NCI-H526 (cell line): ENCODE measurements around the gene TMEM187.

Source experiments
- DNase-seq, 2 experiments: peaks; one replicate each; lab custom pipeline; 2025; lab: John Stamatoyannopoulos, UW

Gene TMEM187

GRCh38 chrX:154019633-154020528, 47.3 kb downstream of the TMEM187 start, which contains the start of gene IRAK1:
TSS of gene IRAK1 (minus strand) at chrX:154019902. CDS start at chrX:154019812, 90 bp downstream.
- peak in 1 of 2 experiments; percentile 68 for DNase-seq

DNA sequence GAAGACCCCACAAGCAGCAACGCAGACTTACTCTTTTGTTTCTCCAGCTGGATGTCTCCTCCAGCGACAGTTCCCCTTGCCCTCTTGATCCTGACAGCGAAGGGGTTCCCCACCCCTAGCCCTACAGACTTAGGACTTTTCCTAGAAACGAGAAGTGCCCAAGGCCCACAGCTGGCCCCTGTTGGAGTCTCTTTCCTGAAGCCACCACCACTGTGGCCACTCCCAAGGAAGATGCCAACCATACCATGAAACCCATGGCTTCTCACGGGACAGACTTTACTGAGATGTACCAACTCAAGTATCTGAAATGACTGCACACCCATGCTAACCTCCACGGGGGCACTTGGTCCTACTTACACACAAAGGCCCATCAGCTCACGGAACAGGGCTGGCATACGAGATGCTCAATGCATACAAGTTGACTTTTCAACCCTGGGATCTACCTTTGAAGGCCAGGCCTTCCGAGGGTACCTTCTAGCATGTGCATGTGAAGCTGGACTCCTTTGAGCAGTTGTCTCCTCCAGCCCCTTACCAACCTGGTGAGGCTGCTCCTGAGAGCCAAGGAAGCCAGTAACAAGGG, 48.1 kb downstream of the TMEM187 start:
- DNase-seq = no peak

- no peak for DNase-seq
Measured at GRCh38 chrX:154021131-154021611, 48.6 kb downstream of the TMEM187 start.

GRCh38 chrX:154022108-154022507, 49.6 kb downstream of the TMEM187 start:
- no peak for DNase-seq

DNA sequence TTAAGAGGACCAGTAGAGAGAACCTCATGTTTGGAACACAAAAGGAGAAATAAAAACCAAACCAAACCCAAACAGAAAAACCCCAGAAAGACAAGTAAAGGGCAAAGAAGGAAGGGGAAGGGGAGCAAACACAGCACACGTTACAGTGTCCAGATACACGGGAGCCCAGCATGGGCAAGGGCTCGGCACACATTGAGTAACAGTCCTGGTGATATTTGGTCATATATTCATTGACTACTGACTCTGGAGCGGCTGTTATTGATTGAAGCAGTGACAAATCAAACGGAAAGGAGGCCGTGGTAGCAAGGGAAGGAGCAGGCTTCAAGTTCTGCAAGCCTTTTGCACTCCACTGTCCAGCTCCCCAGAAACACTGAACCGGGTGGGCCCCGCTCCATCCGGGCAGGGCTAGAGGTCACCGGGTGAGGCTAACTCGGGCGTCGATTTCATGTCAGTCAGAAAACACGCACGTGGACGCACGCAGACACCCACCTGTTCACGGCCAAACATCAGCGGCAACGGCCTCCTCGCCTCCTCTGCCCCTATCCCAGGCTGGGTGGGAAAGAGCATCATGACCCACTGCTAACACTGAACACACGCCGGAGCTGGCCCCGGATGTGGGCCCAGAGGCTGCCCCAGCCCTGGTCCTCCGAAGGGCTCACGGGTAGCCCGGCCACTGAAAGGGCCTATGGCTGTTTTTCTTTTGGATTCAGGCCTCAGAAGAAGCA, 50.9 kb downstream of the TMEM187 start:
- no peak for DNase-seq

DNA sequence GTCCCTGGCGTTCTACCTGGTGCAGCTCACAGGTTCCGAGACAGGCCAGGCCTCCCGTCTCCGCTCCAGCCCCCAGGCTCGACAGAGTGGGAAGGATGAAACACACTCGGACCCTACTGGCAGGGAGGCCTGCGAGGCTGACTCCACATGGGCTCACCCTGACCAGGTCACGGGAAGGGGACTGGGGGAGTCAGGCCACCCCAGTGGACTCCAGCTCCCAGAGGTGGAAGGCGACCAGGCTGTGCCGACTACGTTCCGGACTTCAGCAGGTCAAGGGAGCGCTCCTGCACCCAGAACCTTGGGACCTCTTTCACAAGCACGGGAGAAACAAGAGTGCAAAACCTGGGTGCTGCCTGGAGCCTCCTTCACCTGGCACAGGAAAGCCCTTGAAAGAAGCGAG, 51.7 kb downstream of the TMEM187 start:
- no peak for DNase-seq

GRCh38 chrX:154025230-154025629, 52.7 kb downstream of the TMEM187 start:
- no peak for DNase-seq

DNA sequence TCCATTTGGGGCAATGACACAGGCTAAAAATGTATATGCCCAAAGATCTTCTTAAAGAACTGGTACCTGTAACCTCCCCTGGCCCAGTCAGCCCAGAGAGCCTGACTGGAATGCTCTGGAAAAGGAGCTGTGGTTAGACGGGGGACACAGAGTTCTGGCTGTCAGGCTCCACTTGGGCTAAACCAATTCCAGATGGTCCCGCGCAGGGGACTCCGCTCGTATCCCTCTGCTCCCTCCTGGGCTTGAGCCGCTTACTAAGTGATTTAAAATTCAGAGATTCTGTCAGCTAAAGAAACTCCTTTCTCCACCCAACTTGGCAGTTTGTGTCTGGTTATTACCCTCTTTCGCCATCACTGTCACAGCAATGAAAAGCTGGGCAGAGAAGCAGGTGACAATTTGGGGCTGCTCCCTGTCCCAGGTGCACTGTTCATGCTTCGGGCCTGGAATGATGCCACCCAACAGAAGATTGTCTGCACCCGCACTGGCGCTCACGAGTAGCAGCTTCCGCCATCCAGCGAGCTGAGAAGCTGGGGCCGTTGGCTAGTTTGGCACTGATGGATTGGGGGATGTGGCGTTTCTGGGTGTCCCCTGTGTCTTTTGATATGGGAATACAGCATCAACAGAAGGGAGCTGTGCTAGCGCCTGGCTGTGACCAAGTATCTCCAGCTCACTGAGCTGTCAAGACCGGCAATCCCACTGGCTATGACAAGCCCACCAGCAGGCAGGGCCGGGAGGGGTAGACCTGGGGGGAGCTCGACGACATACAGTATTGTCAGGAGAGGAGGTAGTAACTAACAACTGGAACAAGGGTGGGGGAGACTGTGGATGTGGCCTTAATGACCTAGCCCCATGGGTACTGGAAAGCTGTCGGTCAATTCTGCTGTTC, 53.8 kb downstream of the TMEM187 start:
- DNase-seq = no peak

- DNase-seq = no peak
Measured at GRCh38 chrX:154027022-154027402, 54.5 kb downstream of the TMEM187 start.

GRCh38 chrX:154027986-154028385, 55.4 kb downstream of the TMEM187 start:
- no peak for DNase-seq

DNA sequence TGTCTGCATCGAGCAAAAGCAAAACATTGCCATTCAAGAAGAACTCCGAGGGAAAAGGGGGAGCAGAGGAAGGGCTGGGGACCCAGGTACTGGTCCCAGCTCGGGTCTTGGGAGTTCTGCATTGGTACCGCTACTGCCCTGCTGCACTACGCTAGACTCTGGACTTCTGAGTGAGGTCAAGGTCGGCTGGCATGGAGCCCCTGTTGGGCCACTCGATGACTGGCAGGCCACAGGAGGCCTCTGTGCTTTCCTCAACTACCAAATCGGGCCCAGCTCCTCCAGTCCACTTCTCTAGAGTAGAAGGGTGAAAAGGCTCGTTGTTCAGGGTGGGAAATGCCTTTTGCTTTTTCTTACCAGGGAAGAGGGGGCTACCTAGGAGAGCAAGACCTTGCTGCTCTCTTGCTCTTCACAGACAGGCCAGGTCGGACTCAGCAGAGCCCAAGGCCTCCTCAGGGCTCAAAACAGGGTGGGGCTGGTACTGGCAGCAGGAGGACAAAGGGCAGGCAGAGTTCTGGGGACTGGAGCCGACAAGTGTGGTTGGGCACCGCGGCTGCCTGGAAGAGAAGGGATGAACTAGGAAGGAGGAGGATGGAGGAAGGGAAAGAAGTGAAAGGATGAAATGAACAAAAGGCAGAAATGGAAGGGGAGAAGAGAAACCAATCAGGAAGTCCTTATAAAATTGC, 56.1 kb downstream of the TMEM187 start:
- no peak for DNase-seq

DNA sequence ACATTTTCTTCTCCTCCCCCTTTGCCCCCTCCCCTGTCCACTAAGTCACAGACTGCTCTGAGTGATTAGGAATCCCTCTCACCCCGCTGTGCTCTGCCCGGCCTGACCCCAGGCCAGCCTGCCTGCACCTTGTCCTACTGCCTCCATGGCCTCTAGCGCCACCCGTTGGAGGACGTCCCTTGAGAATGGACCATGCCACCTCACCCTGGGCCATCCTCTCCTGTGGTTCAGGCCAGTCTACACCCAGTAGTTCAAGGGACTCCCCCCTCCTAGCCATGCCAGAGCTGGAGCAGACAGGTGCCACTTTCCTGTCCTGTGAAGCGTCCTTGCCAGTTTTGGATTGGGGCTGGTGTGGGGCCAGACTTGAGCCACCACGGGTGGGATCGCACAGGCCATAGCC, 56.9 kb downstream of the TMEM187 start:
- no peak for DNase-seq

- DNase-seq = no peak
Measured at GRCh38 chrX:154030266-154030665, 57.7 kb downstream of the TMEM187 start.

DNA sequence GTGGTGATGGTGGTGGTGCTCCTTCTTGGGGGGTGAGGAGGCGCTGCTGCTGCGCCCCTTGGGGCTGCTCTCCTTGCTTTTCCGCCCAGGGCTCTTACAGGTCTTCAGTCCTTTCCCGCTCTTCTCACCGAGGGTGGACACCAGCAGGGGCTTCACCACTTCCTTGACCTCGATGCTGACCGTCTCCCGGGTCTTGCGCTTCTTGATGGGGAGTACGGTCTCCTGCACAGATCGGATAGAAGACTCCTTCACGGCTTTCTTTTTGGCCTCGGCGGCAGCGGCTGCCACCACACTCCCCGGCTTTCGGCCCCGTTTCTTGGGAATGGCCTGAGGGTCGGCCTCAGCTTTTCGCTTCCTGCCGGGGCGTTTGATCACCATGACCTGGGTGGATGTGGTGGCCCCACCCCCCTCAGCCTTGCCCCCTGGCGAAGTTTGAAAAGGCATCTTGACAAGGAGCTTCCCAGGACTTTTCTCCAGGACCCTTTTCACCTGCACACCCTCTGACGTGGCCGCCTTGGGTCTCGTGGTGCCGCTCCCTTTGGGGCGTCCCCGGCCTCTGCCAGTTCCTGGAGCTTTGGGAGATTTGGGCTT, 58.3 kb downstream of the TMEM187 start:
- DNase-seq = no peak

DNA sequence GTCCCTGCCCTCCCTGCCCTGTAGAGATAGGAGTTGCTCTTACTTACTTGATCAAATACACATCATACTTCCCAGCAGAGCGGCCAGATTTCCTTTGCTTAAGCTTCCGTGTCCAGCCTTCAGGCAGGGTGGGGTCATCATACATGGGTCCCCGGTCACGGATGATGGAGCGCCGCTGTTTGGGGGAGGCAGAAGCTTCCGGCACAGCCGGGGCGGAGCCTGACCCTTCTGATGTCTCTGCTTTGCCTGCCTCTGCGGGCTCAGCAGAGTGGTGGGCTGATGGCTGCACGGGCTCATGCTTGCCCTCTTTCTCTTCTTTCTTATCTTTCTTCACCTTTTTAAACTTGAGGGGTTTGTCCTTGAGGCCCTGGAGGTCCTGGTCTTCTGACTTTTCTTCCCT, 59.6 kb downstream of the TMEM187 start:
- DNase-seq = no peak

DNA sequence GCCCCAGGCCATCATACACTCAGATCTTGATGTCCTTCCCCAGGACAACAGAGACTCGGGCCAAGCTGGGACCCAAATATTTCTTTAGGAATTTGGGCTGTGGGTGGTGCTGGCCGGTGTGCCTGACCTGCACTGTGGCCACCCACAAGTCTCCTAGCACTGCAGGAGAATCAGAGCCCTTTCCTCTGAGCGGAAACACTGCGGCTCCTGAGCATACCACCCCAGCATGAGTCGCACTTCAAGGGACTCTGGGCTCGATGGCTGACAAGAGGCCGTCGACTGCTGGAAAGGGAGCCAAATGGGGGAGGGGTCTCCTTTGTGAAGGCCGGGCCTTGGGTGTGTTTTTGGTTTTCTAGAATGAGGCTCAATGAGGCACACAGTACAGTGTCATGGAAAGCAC, 60.1 kb downstream of the TMEM187 start:
- no peak for DNase-seq
